ENCODE measurements around the gene BTD.

BTD gene

GRCh38 chr3:15690230-15690629 lies 88.7 kb downstream of the BTD start:
- Mint-ChIP-seq H3K27me3 (no peaks in the 10 kb centered on the region), H3K36me3 (ENCODE audit: low read depth) (peaks cover 86% of the 10 kb centered on the region), H3K4me1 (ENCODE audit: low read depth) (no peaks in the 10 kb centered on the region), H3K4me3 (no peak overlapping the region), H3K9me3 (no peaks in the 10 kb centered on the region), H3K27ac (no peak overlapping the region)
- DNase-seq = no peak

GRCh38 chr3:15690748-15691147 lies 89.2 kb downstream of the BTD start:
- no peaks in the 10 kb centered on the region for H3K9me3 Mint-ChIP-seq
- H3K4me1 Mint-ChIP-seq (ENCODE audit: low read depth) = no peaks in the 10 kb centered on the region
- H3K36me3 Mint-ChIP-seq (ENCODE audit: low read depth) = peaks cover 86% of the 10 kb centered on the region
- no peak for DNase-seq
- no peak overlapping the region for H3K4me3 Mint-ChIP-seq
- no peaks in the 10 kb centered on the region for H3K27me3 Mint-ChIP-seq
- H3K27ac Mint-ChIP-seq = no peak overlapping the region

GRCh38 chr3:15693355-15693754 lies 91.8 kb downstream of the BTD start:
- no peaks in the 10 kb centered on the region for H3K9me3 Mint-ChIP-seq
- peaks cover 87% of the 10 kb centered on the region for H3K36me3 Mint-ChIP-seq (ENCODE audit: low read depth)
- no peak overlapping the region for H3K27ac Mint-ChIP-seq
- no peaks in the 10 kb centered on the region for H3K4me1 Mint-ChIP-seq (ENCODE audit: low read depth)
- no peaks in the 10 kb centered on the region for H3K27me3 Mint-ChIP-seq
- no peak overlapping the region for H3K4me3 Mint-ChIP-seq
- no peak for DNase-seq

GRCh38 chr3:15694628-15695027 lies 93.1 kb downstream of the BTD start:
- no peaks in the 10 kb centered on the region for H3K27me3 Mint-ChIP-seq
- peaks cover 86% of the 10 kb centered on the region for H3K36me3 Mint-ChIP-seq (ENCODE audit: low read depth)
- no peak overlapping the region for H3K4me3 Mint-ChIP-seq
- H3K27ac Mint-ChIP-seq = no peak overlapping the region
- H3K4me1 Mint-ChIP-seq (ENCODE audit: low read depth) = no peaks in the 10 kb centered on the region
- no peak for DNase-seq
- H3K9me3 Mint-ChIP-seq = no peaks in the 10 kb centered on the region

Measured in activated T-cell treated with anti-CD3 and anti-CD28 coated beads, Interleukin-2, amount 50 U/mL, for 24 hours (primary cell).